ENCODE measurements around the gene PC.

Gene PC

DNA sequence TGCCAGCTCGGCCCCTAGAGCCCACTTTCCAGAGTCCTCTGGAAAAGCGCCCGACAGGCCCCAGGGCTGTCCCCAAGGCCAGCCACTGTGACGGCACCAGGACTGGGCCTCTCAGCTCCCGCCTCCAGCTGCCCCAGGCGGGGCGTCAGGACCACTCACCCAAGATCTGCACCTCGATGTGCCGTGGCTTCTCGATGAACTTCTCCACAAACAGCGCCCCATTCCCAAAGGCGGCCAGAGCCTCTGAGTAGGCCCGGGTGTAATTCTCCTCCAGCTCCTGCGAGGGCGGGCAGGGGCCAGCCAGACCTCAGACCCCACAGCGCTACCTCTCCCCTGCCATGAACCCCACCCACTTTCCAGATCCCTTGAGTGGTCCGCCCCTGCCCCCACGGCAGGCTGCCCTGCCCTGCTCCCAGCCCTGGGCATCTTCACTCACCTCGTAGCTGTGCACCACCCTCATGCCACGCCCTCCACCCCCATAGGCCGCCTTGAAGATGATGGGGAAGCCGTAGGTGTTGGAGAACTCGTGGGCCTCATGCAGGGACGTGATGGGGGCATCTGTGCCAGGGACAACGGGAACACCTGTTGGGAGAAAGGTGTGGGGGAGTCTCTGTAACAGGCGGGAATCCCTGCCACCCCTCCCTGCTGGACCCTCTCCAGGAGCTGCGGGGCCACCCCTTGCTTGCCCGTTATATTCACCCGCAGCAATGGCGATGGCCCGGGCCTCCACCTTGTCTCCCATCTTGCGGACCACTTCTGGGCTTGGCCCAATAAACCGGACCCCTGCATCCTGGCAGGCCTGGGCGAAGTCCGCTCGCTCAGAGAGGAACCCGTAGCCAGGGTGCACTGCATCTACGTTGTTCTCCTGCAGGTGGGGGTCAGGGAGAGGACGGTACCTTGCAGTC lies 87.3 kb downstream of the PC start:
- TF ChIP-seq, protein P1, sequence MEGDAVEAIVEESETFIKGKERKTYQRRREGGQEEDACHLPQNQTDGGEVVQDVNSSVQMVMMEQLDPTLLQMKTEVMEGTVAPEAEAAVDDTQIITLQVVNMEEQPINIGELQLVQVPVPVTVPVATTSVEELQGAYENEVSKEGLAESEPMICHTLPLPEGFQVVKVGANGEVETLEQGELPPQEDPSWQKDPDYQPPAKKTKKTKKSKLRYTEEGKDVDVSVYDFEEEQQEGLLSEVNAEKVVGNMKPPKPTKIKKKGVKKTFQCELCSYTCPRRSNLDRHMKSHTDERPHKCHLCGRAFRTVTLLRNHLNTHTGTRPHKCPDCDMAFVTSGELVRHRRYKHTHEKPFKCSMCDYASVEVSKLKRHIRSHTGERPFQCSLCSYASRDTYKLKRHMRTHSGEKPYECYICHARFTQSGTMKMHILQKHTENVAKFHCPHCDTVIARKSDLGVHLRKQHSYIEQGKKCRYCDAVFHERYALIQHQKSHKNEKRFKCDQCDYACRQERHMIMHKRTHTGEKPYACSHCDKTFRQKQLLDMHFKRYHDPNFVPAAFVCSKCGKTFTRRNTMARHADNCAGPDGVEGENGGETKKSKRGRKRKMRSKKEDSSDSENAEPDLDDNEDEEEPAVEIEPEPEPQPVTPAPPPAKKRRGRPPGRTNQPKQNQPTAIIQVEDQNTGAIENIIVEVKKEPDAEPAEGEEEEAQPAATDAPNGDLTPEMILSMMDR (IDR thresholded peaks at IDR 0.05; ENCODE audit: unreplicated experiment in 3 of 3): no peak

GRCh38 chr11:66870131-66870530 lies 88.1 kb downstream of the PC start:
- no peak overlapping the region for H3K4me3 Mint-ChIP-seq
- peaks cover 26% of the 10 kb centered on the region for H3K4me1 Mint-ChIP-seq
- TF ChIP-seq, protein P1 (IDR thresholded peaks at IDR 0.05; ENCODE audit: unreplicated experiment in 3 of 3): no peak
- no peaks in the 10 kb centered on the region for H3K27me3 Mint-ChIP-seq (ENCODE audit: low read depth)
- no peaks in the 10 kb centered on the region for H3K9me3 Mint-ChIP-seq
- no peak overlapping the region for H3K27ac Mint-ChIP-seq
- peaks cover 3% of the 10 kb centered on the region for H3K36me3 Mint-ChIP-seq (ENCODE audit: low read depth)

More for the DNA sequence above, 87.3 kb downstream of the PC start:
- no peak overlapping the region for H3K27ac Mint-ChIP-seq
- H3K27me3 Mint-ChIP-seq (ENCODE audit: low read depth): no peaks in the 10 kb centered on the region
- H3K4me3 Mint-ChIP-seq: no peak overlapping the region
- H3K4me1 Mint-ChIP-seq: peaks cover 31% of the 10 kb centered on the region
- H3K36me3 Mint-ChIP-seq (ENCODE audit: low read depth): peaks cover 3% of the 10 kb centered on the region
- H3K9me3 Mint-ChIP-seq: no peaks in the 10 kb centered on the region

DNA sequence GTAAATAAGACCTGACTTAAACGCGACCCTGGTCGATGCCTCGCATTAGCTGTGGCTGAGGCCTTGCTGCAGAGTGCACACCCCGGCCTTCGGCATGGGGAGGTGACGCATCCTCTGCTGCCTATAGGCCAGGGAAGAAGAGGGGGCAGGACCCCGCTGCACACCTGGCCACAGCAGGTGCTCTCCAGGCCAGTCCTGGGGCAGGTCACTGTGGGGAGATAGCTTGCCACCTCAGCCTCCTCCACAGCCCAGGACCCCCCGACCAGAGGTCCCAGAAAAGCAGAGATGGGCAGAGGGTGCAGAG lies 88.7 kb downstream of the PC start:
- H3K27ac Mint-ChIP-seq: peak overlapping the region in 1 of 3 experiments; percentile 23
- H3K27me3 Mint-ChIP-seq (ENCODE audit: low read depth): no peaks in the 10 kb centered on the region
- H3K4me3 Mint-ChIP-seq: no peak overlapping the region
- TF ChIP-seq, protein P1 (IDR thresholded peaks at IDR 0.05; ENCODE audit: unreplicated experiment in 3 of 3): no peak
- H3K4me1 Mint-ChIP-seq: peaks cover 26% of the 10 kb centered on the region
- peaks cover 3% of the 10 kb centered on the region for H3K36me3 Mint-ChIP-seq (ENCODE audit: low read depth)
- H3K9me3 Mint-ChIP-seq: no peaks in the 10 kb centered on the region

- Mint-ChIP-seq H3K4me3 (no peak overlapping the region), H3K36me3 (ENCODE audit: low read depth) (peaks cover 3% of the 10 kb centered on the region), H3K27me3 (ENCODE audit: low read depth) (no peaks in the 10 kb centered on the region), H3K4me1 (peaks cover 22% of the 10 kb centered on the region), H3K9me3 (no peaks in the 10 kb centered on the region), H3K27ac (peak overlapping the region in 1 of 3 experiments; percentile 78)
- TF ChIP-seq, protein P1 (IDR thresholded peaks at IDR 0.05; ENCODE audit: unreplicated experiment in 3 of 3): peak; percentile 41 to 51 (median 46)
Measured at GRCh38 chr11:66868726-66869566, 89.2 kb downstream of the PC start.

DNA sequence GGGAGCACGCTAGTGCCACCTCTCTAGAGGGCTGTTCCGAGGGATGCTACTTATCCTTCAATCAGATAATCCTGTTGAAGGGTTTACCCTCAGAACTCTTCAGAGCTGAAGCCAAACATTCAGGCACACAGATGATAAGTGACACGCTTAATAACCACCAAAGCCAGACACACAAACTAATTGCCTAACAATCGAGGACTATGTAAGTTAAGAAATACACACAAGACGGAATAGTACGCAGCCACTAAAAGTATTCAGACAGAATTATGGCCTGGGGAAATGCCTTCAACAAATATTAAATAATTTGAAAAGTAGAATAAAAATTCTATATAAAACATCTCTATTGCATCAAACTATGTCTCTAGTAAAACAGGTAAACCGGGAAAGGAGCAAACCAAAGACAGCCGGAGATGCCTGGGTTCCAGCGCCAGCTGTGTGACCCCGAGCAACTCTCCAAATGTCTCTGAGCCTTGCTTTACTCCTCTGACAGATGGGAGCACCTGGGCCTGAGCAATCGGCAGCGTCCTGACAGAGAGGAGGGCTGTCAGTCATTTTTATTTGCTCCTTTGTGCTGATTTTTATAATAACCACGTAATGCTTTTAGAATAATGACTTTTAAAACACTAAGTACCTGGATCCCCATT lies 90.0 kb downstream of the PC start:
- Mint-ChIP-seq H3K4me3 (no peak overlapping the region), H3K27me3 (ENCODE audit: low read depth) (no peaks in the 10 kb centered on the region), H3K4me1 (peaks cover 22% of the 10 kb centered on the region), H3K9me3 (no peaks in the 10 kb centered on the region), H3K27ac (peak overlapping the region in 1 of 3 experiments; percentile 97), H3K36me3 (ENCODE audit: low read depth) (peaks cover 3% of the 10 kb centered on the region)
- TF ChIP-seq, protein P1 (IDR thresholded peaks at IDR 0.05; ENCODE audit: unreplicated experiment in 3 of 3): no peak

All from nephron (organoid).